ENCODE results near the gene MESP2. TPM values are rescaled to one million over a fixed set of nuclear protein-coding genes. Genes with fewer than 3 reads are reported as not detected.

MESP2 gene
- total and polyA plus RNA-seq, 2 of the 8 experiments (the other 6 are each of a cell fraction or from before 2014, with no cell fraction given), result 0.35 to 0.80 TPM

GRCh38 chr15:89783861-89784685, 7.9 kb downstream of the MESP2 start (continued):
- TF ChIP-seq CHD7 (IDR thresholded peaks at IDR 0.05; ENCODE audit: insufficient replicate concordance, low read length) (no peak), CEBPB (IDR thresholded peaks at IDR 0.05; ENCODE audit: low read depth, low read length) (no peak), RAD21 (IDR thresholded peaks at IDR 0.05 in 1 of 2, conservative IDR thresholded peaks at IDR 0.05 in 1 of 2; ENCODE audit: low read depth in 2 of 2, low read length in 2 of 2) (peak in 1 of 2 experiments; percentile 18; a peak in 2 of 4 replicates), EZH2 (IDR thresholded peaks at IDR 0.05; ENCODE audit: low read depth, low read length, severe bottlenecking) (no peak)
